NOMO-1 treated with DMSO at 0.1 percent for 48 hours (cell line): ENCODE data around the gene TCHHL1.

Experiments used
- DNase-seq: peaks from one replicate; lab custom pipeline; 2025; ENCODE audit not compliant: unreplicated experiment; lab: John Stamatoyannopoulos, UW

The TCHHL1 gene

DNA sequence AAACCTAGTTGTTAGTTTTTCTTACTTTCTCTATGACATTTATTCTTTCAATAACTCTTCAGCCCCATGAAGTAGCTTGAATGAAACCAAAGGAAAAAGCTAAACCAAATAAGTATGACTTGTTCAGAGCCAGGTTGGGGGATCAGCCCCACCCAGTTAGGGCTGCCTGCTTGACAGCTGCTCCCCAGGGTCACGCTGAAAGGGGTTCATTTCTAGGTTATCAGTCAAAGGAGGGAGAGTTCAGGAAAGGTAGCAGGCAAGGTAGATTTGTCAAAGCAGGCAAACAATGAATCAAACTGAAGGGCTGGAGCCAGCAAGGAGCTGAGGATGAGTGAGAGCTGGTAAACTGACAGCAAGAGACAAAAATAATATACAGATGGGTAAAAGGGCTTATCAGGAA is 49.0 kb downstream of the TCHHL1 start:
- no peak for DNase-seq

DNA sequence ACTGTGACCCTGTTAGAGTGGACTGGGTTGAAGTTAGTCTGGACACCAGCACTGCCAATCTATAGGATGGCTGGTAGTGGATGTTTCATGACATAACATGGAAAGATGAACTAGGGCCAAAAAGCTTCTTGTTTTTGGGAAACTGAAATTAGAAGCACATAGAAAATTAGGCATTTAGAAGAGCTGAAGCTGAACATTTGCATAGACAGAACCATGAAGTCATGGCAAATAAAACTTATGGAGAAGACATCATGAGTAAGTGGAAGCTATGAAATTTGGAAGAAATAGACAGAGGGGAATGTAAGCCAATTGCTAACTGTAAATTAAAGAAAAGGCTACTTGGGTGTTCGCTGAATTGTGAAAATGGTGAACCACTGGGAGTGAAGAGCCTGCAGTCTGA is 49.4 kb downstream of the TCHHL1 start:
- DNase-seq, result no peak

DNA sequence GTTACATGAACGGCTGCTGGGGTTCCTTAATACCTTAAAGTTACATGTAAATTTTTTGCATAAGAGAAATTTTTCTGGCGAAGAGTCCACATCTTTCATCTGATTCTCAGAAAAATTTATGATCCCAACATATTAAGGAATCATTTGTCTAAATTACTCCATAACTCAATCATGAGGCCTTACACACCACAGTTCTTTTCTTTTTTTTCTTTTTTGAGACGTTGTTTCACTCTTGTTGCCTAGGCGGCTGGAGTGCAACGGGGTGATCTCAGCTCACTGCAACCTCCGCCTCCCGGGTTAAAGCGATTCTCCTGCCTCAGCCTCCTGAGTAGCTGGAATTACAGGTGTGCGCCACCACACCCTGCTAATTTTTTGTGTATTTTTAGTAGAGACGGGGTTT is 50.0 kb downstream of the TCHHL1 start:
- no peak for DNase-seq

DNA sequence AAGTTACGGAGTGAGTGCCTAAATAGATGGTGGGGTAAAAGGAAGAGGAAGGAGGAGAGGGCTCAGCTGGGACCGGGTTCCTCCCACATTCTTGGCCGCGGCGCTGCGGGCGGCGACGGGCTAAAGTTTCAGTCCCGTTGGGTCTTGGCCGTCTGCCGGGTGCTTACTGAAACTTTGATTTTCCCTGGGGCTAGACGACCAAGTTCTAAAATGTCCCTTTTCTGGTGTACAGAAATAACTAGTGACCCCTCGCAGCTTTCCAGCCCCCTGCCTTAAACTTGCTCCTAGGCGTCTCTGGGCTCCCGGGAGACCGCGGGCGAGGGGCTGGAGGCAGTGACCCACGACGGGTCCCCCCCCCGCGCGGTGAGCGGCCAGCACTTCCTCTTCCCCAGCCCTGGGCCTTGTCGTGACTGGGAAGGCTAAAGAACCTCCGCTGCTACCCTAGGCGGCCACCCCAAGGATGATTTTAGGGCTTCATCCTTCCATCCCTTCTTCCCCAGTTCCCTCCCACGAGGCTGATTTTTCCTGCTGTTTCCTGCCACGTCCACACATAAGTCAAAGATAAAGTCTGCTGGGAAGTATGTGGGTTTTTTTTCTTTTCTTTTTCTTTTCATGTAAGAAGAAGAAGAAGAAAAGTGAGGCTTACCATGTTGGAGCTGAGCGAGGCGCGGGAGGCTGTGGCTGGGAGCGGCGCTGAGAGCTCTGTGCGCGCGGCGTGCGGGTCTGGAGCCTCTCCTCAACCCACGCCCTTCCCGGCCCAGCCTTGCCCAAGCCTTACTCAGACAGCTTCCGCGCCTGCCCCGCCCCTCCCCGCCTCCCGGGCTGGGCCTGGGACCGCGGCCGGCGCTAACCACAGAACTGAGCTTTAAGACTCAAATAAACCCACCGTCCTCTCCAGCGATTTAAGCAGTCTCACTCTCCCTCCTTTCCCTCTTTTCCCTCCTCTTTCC is 52.3 kb downstream of the TCHHL1 start, which contains the start of gene S100A11:
Gene S100A11, minus strand, starts transcription at position 738 of the 950 bp plus-strand sequence. Its CDS starts 89 bp downstream, at position 649.
- DNase-seq, result peak; percentile 75

DNA sequence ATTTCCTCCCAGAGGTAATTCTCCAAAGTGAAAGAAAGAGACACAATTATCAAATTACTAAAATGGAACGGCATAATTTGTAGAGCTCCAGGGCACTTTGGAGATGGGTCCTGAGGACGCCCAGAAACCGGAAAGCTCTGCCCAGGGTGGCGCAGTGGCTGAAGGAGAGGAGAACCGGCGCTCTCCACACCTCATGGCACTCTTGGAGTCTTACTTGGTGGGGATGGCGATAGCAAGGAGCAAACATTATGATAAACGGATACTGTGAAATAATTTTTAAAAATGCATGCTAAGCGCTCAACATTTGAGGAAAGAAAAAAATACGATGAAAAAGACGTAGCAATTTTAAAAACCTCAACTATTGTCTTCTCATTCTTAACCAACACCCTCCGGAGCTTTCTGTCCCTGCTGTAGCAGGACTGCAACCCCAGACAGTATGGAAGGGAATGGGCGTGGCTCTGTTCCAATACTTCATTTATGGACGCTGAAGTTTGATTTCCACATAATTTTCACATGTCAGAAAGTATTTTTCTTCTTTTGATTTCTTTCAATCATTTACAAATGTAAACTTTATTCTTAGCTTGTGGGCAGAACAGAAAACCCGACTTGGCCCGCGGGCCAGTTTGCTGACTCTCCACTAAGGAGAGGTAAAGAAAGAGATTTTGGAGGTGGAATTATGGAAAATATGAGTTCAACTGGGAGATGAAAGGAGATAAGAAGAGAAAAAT is 53.2 kb downstream of the TCHHL1 start:
- no peak for DNase-seq

DNA sequence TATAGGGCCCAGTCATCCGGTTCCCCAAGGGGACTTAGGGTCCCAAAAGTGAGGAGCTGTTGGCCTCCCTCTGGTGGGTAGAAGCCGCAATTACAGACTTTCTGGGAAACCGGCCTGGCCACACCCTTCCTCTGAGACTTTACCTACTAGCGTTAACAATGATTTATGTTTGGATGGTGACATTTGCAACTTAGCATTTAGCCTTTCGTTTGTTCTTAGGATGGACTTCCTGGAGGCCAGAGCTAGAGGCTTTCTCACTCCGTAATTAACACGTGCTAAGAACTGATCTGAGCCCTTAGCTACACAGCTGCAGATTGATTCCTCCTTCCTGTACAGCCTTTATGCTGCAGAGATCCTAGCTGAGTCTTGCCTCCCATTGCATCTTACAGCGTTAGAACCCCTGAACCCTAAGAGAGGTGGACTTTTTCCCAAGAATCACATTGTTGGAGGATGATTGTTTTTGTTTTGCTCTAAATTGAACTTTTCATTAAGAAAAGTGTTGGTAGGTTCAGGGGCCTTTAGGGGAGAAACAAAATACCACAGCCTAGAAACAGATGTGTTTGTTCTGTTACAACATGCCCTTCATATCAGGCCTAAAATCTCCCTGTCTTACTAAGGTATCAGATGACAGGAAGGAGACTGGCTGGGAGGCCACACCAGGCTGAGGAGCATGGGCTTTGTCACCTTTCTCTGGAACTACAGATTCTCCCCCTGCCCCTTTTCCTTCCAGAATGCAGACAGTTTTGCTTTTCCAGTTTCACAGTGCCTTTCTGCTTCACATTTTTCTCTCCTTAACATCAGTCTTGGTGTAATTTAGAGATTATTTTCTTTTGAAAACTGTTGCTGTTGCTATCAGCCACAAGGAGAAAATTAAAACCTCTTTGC is 54.0 kb downstream of the TCHHL1 start:
- peak; percentile 81 for DNase-seq

DNA sequence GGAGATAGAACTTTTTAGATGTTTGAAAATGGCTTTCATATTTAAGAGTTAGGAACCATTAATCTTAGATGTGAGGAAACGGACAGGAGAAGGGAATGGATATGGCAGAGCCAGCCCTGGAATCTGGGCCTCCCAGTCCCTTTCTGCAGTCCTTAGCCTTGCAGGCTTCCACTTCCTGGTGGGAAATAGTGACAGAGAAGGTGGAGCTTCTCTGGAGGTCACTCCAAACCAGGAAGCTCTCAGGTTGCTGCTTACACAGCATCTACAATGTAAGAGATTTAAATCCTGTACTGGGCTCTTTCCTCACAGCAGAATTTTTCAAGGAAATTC is 54.6 kb downstream of the TCHHL1 start:
- DNase-seq, result no peak
